OCI-M2 (cell line): Measurements from ENCODE around the gene DSCAM.

Experiments used
- DNase-seq: peaks from one replicate; lab custom pipeline; 2025; ENCODE audit not compliant: unreplicated experiment; lab: John Stamatoyannopoulos, UW

Gene DSCAM

GRCh38 chr21:40562242-40563002 lies 284.5 kb downstream of the DSCAM start:
- DNase-seq = no peak

- DNase-seq = no peak
Observed at GRCh38 chr21:40556442-40556968, 290.5 kb downstream of the DSCAM start.

- DNase-seq = no peak
Observed at GRCh38 chr21:40555021-40555528, 291.9 kb downstream of the DSCAM start.

- no peak for DNase-seq
Observed at GRCh38 chr21:40553781-40554180, 293.2 kb downstream of the DSCAM start.

- DNase-seq = no peak
Observed at GRCh38 chr21:40547906-40548513, 298.9 kb downstream of the DSCAM start.

- no peak for DNase-seq
Observed at GRCh38 chr21:40546647-40547046, 300.3 kb downstream of the DSCAM start.

GRCh38 chr21:40540216-40540615 lies 306.7 kb downstream of the DSCAM start:
- no peak for DNase-seq

GRCh38 chr21:40534886-40535285 lies 312.1 kb downstream of the DSCAM start:
- DNase-seq = no peak

- no peak for DNase-seq
Observed at GRCh38 chr21:40531431-40532110, 315.4 kb downstream of the DSCAM start.

GRCh38 chr21:40531016-40531415 lies 315.9 kb downstream of the DSCAM start:
- DNase-seq = no peak

- no peak for DNase-seq
Observed at GRCh38 chr21:40517646-40518045, 329.3 kb downstream of the DSCAM start.

- DNase-seq = no peak
Observed at GRCh38 chr21:40516335-40516734, 330.6 kb downstream of the DSCAM start.

- no peak for DNase-seq
Observed at GRCh38 chr21:40512590-40512989, 334.4 kb downstream of the DSCAM start.

GRCh38 chr21:40507978-40508377 lies 339.0 kb downstream of the DSCAM start:
- DNase-seq = no peak

GRCh38 chr21:40505681-40506080 lies 341.3 kb downstream of the DSCAM start:
- no peak for DNase-seq

- no peak for DNase-seq
Observed at GRCh38 chr21:40505244-40505643, 341.7 kb downstream of the DSCAM start.

- no peak for DNase-seq
Observed at GRCh38 chr21:40504825-40505224, 342.1 kb downstream of the DSCAM start.

GRCh38 chr21:40496116-40496515 lies 350.8 kb downstream of the DSCAM start:
- no peak for DNase-seq

GRCh38 chr21:40490408-40490807 lies 356.6 kb downstream of the DSCAM start:
- DNase-seq = no peak

- no peak for DNase-seq
Observed at GRCh38 chr21:40489001-40489400, 358.0 kb downstream of the DSCAM start.

- DNase-seq = no peak
Observed at GRCh38 chr21:40481764-40482163, 365.2 kb downstream of the DSCAM start.

- no peak for DNase-seq
Observed at GRCh38 chr21:40474513-40474912, 372.4 kb downstream of the DSCAM start.
